Activated naive CD8-positive, alpha-beta T cell (primary cell): ENCODE data around the gene PRICKLE3.

Experiments used
- H3K27ac Mint-ChIP-seq: one replicate; pipeline ENCODE4 v1.8.0; 2021; ENCODE audit warnings: mixed read lengths
- H3K27me3 Mint-ChIP-seq: one replicate; pipeline ENCODE4 v1.8.0; 2021; ENCODE audit warnings: mixed read lengths
- H3K36me3 Mint-ChIP-seq: one replicate; pipeline ENCODE4 v1.8.0; 2021; ENCODE audit warnings: mixed read lengths
- H3K4me1 Mint-ChIP-seq: one replicate; pipeline ENCODE4 v1.8.0; 2021; ENCODE audit warnings: low read depth, mixed read lengths
- H3K4me3 Mint-ChIP-seq: one replicate; pipeline ENCODE4 v1.8.0; 2021; ENCODE audit warnings: mild to moderate bottlenecking, mixed read lengths
- H3K9me3 Mint-ChIP-seq: one replicate; pipeline ENCODE4 v1.8.0; 2021; ENCODE audit warnings: low read depth, mixed read lengths

PRICKLE3 gene

DNA sequence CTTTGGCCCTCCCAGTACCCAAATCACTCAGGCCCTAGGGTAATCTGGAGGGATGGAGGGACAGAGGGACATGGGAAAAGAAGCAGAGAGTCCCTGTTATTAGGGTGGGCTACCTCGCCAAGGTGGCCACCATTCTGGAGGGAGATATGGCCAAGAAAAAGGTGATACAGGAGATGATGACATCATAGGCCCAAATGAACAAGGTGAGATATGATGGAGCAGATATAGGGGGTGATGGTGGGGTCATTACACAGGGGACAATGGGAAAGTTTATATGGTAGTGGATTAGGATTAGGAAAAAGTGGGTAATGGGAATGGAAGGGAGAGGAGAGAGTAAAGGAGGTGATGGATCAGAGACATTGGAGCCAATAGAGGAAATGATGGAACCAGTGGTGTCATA, 26.7 kb upstream of the PRICKLE3 start:
- H3K27ac Mint-ChIP-seq, result no peak overlapping the region
- no peaks in the 10 kb centered on the region for H3K27me3 Mint-ChIP-seq
- H3K4me1 Mint-ChIP-seq, result peaks cover 1% of the 10 kb centered on the region
- no peaks in the 10 kb centered on the region for H3K9me3 Mint-ChIP-seq
- no peaks in the 10 kb centered on the region for H3K36me3 Mint-ChIP-seq
- H3K4me3 Mint-ChIP-seq, result no peak overlapping the region

DNA sequence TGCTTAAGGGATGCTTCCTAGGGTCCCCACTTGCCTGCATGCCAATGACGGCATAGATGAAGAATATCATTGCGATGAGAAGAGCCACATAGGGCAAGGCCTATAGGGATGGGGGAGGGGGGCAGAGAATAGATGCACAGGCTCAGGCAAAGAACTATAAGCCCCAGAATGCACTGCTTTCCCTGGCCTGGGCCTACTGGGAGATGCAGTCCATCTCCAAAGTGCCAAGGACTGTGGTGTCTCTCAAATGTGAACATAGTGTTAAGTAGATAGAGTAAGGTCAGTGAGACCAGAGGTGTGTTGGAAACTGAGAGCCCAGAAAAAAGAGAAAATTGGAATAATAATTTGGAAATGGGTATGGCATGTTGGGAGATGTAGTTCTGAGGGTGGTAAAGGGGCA, 26.0 kb upstream of the PRICKLE3 start:
- Mint-ChIP-seq H3K27me3 (no peaks in the 10 kb centered on the region), H3K9me3 (no peaks in the 10 kb centered on the region), H3K4me3 (no peak overlapping the region), H3K27ac (no peak overlapping the region), H3K36me3 (no peaks in the 10 kb centered on the region), H3K4me1 (peaks cover 1% of the 10 kb centered on the region)

DNA sequence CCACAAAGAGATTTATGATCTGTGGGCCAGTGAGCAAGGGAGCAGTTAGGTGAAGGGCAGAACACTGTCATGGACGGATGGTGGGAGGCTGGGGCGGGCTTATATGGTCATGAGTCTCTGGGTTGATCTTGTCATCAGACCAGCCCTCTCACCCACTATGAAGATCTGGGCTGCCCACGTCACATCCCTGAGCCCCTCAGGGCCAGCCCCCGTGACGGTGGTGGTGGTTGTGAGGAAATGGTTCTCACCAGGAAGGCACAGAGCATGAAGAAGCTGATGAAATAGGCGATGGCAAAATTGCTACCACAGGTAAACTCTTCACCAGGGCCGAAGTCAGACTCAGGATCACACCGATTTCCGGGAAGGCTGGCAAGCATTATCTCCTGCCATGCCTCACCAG, 24.9 kb upstream of the PRICKLE3 start:
- H3K27me3 Mint-ChIP-seq, result no peaks in the 10 kb centered on the region

DNA sequence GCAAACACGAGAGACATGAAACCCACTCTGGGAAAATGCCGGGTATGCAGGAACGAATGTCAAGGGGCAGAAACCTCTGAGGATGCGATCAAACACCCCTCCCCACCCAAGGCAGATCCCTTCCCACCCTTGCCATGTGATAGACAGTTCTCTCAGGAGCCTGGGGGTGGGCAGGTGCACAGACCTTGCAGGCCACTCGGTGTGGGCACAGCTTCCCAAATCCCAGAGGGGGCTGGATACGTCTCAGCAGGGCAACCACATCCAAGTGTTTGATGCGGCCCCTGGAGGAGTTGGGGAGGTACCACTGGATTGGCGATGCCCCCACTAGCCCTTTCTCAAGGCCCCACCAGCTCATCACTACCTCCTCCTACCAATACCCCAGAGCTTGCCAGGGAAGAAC, 24.2 kb upstream of the PRICKLE3 start:
- Mint-ChIP-seq H3K9me3 (no peaks in the 10 kb centered on the region), H3K4me3 (no peak overlapping the region), H3K27ac (no peak overlapping the region), H3K36me3 (no peaks in the 10 kb centered on the region), H3K4me1 (peaks cover 1% of the 10 kb centered on the region), H3K27me3 (no peaks in the 10 kb centered on the region)

More for the DNA sequence above, 24.9 kb upstream of the PRICKLE3 start:
- Mint-ChIP-seq H3K9me3 (no peaks in the 10 kb centered on the region), H3K4me3 (no peak overlapping the region), H3K27ac (no peak overlapping the region), H3K4me1 (peaks cover 1% of the 10 kb centered on the region), H3K36me3 (no peaks in the 10 kb centered on the region)

DNA sequence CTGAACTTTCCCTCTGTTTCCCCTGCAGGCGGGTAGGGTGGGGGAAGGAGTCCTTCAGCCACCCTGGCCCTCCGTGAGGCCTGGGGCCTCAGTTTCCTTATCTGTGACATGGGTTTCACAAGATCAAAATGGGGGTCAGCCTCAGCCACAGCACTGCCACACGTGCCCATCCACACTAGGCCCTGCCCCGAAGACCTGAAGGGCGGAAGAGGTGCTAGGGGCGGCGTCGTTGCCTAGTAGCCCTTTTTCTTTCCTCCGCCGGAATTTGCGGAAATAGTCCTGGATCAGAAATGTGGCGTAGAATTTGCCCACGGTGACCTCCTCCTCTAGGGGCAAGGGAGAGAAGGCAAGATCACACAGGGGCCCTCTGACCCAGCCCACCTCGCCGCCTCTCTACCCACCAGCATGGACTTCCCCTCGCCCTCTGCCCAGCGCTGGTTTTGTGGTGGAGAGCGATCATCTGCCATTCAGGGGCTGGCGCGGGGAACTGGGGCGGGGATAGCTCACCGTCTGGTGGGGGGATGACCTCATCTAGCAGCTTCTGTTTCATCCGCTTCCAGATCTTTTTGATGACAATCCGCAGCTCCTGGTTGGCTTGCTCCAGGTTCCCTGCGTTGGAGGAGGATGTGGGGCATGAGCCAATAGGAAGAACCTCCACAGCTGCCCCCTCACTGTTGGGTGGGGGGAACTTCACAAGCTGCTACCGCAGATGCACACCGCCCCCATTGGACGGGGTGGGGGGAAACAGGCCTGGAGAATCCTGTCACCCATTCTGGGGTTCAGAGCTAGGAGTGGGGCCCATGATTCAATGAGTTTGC, 23.5 kb upstream of the PRICKLE3 start:
- Mint-ChIP-seq H3K4me1 (peaks cover 1% of the 10 kb centered on the region), H3K27ac (no peak overlapping the region), H3K27me3 (no peaks in the 10 kb centered on the region), H3K9me3 (no peaks in the 10 kb centered on the region), H3K4me3 (peak overlapping the region; percentile 13), H3K36me3 (no peaks in the 10 kb centered on the region)

DNA sequence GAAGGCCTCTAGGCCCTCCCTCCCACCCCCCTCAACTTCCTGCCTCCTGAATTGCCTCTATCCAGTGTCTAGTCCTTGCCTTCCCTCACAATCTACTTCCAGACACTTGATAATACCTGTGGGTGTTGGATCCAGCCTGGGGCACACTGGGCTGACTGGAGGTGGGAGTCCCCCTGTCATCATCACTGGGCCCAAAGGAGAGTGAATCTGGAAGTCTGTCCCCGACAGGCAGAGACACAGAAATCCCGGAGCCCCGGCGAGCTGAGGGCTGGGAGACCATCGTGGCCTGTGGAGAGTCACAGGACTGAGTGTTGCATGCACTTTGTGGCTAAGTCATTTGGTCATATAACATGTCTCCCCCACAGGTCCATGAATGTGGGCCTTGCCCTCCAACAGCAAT, 22.2 kb upstream of the PRICKLE3 start:
- Mint-ChIP-seq H3K9me3 (no peaks in the 10 kb centered on the region), H3K4me1 (peaks cover 1% of the 10 kb centered on the region)

DNA sequence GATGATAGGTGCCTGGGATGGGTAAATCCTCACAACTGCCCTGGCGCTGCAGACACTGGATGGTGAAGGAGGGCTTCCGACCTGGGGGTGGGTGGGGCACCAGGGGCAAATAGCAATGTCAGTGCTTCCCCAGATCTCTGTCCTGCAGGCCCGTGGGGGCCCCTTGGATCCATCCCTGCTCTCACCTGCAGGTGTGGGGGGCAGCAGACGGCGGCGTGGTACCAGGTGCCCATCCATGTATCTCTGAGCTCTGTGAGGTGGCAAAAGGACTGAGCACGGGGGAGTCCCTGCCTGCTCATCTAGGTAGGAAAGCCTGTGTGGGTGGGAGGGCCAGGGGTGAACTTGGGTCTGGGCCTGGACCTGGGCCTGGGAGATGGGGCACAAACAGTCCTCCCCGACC, 20.4 kb upstream of the PRICKLE3 start:
- peaks cover 1% of the 10 kb centered on the region for H3K4me1 Mint-ChIP-seq
- H3K9me3 Mint-ChIP-seq, result no peaks in the 10 kb centered on the region
- no peaks in the 10 kb centered on the region for H3K36me3 Mint-ChIP-seq
- H3K4me3 Mint-ChIP-seq, result no peak overlapping the region
- H3K27me3 Mint-ChIP-seq, result no peaks in the 10 kb centered on the region
- no peak overlapping the region for H3K27ac Mint-ChIP-seq

More for the DNA sequence above, 22.2 kb upstream of the PRICKLE3 start:
- no peak overlapping the region for H3K4me3 Mint-ChIP-seq
- no peaks in the 10 kb centered on the region for H3K36me3 Mint-ChIP-seq
- no peaks in the 10 kb centered on the region for H3K27me3 Mint-ChIP-seq
- no peak overlapping the region for H3K27ac Mint-ChIP-seq

DNA sequence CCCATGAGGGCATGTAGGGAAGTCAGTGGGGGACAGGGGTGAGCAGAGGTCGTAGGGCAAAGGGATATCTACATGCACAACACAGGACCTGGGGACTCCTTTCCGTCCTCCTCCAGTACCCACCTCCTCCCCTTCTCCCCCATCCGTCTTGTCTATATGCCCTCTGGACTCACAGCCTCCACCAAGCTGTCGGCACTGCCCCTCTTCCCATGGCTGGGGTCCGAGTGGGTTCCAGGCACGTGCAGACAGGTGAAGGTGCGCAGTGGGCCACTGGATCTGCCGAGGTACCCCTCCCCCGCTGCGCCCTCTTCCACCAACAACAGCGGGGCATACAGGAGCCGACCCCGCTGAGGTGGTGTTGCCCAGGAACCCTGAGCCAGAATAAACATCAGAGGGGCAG, 19.3 kb upstream of the PRICKLE3 start:
- H3K4me1 Mint-ChIP-seq, result peaks cover 4% of the 10 kb centered on the region
- H3K4me3 Mint-ChIP-seq, result no peak overlapping the region
- no peaks in the 10 kb centered on the region for H3K36me3 Mint-ChIP-seq
- no peak overlapping the region for H3K27ac Mint-ChIP-seq
- no peaks in the 10 kb centered on the region for H3K9me3 Mint-ChIP-seq
- H3K27me3 Mint-ChIP-seq, result no peaks in the 10 kb centered on the region

DNA sequence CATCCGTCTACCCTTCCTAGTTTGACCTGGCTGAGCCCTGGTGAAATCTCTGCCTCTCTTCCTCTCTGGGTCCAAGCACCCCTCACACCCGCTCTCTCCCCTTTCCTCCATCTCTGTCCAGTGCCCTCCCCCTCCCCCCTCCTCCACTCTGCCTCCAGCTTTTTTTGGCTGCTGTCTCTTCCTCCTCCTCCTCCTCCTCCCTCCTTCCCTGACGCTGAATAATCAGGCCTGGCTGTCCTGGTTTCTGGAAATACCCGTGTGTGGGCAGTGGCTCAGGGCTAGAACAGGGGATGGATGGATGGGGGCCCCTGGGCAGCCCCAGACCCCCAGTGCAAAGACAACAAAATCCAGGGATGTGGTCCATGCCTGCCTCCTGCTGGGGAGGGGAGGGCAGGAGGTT, 18.5 kb upstream of the PRICKLE3 start:
- H3K36me3 Mint-ChIP-seq, result no peaks in the 10 kb centered on the region
- no peaks in the 10 kb centered on the region for H3K27me3 Mint-ChIP-seq
- no peak overlapping the region for H3K4me3 Mint-ChIP-seq
- no peak overlapping the region for H3K27ac Mint-ChIP-seq
- H3K4me1 Mint-ChIP-seq, result peaks cover 5% of the 10 kb centered on the region
- H3K9me3 Mint-ChIP-seq, result no peaks in the 10 kb centered on the region

GRCh38 chrX:49204017-49204416, 17.8 kb upstream of the PRICKLE3 start:
- Mint-ChIP-seq H3K36me3 (no peaks in the 10 kb centered on the region), H3K9me3 (no peaks in the 10 kb centered on the region), H3K27me3 (no peaks in the 10 kb centered on the region), H3K4me3 (no peak overlapping the region), H3K4me1 (peaks cover 8% of the 10 kb centered on the region), H3K27ac (no peak overlapping the region)

DNA sequence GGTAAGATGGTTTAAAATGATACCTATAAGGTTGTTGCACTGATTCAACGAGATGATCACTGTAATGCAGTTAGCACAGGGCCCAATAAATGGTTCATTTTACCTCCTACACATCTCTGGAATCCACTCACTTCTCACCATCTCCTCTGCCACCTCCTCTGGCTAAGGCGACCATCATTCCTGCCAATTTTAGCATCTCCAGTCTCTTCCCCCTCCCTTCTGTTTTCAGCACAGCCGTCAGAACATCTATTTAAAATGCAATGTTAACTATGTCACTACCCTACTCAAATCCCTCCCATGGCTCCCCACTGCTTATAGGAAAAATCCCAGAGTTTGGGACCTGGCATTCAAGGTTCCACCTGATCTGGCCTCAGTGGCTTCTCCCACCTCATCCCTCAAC, 17.4 kb upstream of the PRICKLE3 start:
- no peak overlapping the region for H3K27ac Mint-ChIP-seq
- H3K36me3 Mint-ChIP-seq, result no peaks in the 10 kb centered on the region
- H3K9me3 Mint-ChIP-seq, result no peaks in the 10 kb centered on the region
- H3K27me3 Mint-ChIP-seq, result no peaks in the 10 kb centered on the region
- H3K4me3 Mint-ChIP-seq, result no peak overlapping the region
- H3K4me1 Mint-ChIP-seq, result peaks cover 9% of the 10 kb centered on the region

GRCh38 chrX:49202022-49202421, 15.8 kb upstream of the PRICKLE3 start:
- Mint-ChIP-seq H3K4me3 (no peak overlapping the region), H3K4me1 (peaks cover 15% of the 10 kb centered on the region), H3K27me3 (no peaks in the 10 kb centered on the region), H3K9me3 (no peaks in the 10 kb centered on the region), H3K27ac (no peak overlapping the region), H3K36me3 (no peaks in the 10 kb centered on the region)

- peak within 1 kb of the TSS; percentile 72 for H3K27ac Mint-ChIP-seq
- no peaks in the 10 kb centered on the region for H3K9me3 Mint-ChIP-seq
- H3K4me3 Mint-ChIP-seq, result peak within 1 kb of the TSS; percentile 71
- peaks cover 15% of the 10 kb centered on the region for H3K4me1 Mint-ChIP-seq
- H3K36me3 Mint-ChIP-seq, result no peaks in the 10 kb centered on the region
- H3K27me3 Mint-ChIP-seq, result no peaks in the 10 kb centered on the region
Observed at GRCh38 chrX:49199906-49200771, 14.0 kb upstream of the PRICKLE3 start, which contains the start of gene SYP. SYP (minus strand) TSS chrX:49200193; CDS start chrX:49200186, 7 bp downstream.

DNA sequence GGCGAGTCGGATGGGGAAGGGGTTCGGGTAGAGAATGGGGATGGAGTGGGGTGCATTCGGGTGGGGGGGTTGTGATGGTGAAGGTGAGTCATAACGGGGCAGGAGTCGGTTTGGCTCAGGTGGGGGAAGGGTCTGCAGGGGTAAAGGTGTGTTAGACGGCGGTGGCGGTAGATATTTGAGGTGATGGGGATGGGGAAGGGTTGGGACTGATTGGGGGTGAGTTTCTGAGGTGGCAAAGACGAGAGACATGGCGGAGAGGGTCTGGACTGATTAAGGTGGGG, 13.1 kb upstream of the PRICKLE3 start:
- Mint-ChIP-seq H3K27me3 (no peaks in the 10 kb centered on the region), H3K27ac (no peak overlapping the region), H3K9me3 (no peaks in the 10 kb centered on the region), H3K36me3 (no peaks in the 10 kb centered on the region), H3K4me1 (peaks cover 15% of the 10 kb centered on the region), H3K4me3 (peak overlapping the region; percentile 38)

DNA sequence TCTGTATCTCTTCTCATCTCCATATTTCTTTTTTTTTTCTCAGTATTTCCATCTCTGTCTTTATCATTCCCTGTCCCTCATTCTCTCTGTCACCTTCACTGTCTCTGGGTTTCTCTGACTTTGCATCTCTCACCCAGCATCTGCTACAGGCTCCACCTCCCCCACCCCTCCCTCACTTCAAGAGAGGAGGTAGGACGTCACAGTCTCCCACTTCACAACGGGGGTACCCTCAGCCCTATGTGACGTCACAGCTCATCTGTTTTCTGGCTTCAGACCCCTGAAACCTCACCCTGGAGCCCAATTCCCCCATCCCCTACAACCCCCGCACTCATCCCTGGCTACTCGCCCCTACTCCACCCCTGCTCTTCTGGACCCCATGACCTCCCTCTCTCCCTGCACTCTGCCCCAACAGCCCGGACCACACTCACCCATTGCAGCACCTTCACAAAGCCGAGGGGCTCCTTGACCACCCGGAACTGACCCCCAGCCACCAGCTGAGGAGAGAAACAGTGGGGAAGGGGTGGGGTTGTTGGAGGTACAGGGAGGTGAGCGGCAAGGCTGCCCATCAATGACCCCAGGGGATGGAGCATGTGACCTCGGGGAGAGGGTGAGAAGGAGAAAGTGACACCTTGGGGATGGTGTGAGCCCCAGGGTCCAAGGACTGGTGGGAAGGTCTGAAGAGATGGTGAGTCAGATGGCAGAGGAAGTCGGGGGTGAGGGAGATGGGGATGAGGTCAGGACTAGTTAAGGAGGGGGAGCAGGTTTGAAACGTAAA, 12.6 kb upstream of the PRICKLE3 start:
- no peak overlapping the region for H3K27ac Mint-ChIP-seq
- peak overlapping the region; percentile 44 for H3K4me3 Mint-ChIP-seq
- H3K36me3 Mint-ChIP-seq, result no peaks in the 10 kb centered on the region
- H3K27me3 Mint-ChIP-seq, result no peaks in the 10 kb centered on the region
- peaks cover 18% of the 10 kb centered on the region for H3K4me1 Mint-ChIP-seq
- H3K9me3 Mint-ChIP-seq, result no peaks in the 10 kb centered on the region
